HCT116 (cell line): ENCODE measurements around the gene DYNC1I1. TPM values are rescaled to one million over a fixed set of nuclear protein-coding genes. Genes with fewer than 3 reads are reported as not detected.

Experiments used
- ATAC-seq: fragments of 200-7000 bp; cut with Tn5 transposase; 2 replicates; pipeline ENCODE4 v1.9.1; 2020; ENCODE audit warnings: mild to moderate bottlenecking, moderate library complexity
- BruUV-seq: library from RNA; stranded (reverse); fragments of 400-500 nt; replicated peaks from 2 replicates; lab custom pipeline; 2021; lab: Mats Ljungman, UMichigan
- CTCF ChIA-PET: fragments of 300-600 bp; sonication (Branson Sonifier 250); formaldehyde crosslinking; loops from one replicate; lab custom pipeline; 2021; ENCODE audit warnings: antibody characterized with exemption; lab: Charles Lee
- POLR2A ChIA-PET: fragments of 300-600, 350-600 bp; sonication (Branson Sonifier 250); formaldehyde crosslinking; loops from one replicate; lab custom pipeline; 2021; ENCODE audit warnings: antibody characterized with exemption; lab: Charles Lee
- RAD21 ChIA-PET, 2 experiments: fragments of 300-600 bp; sonication (Branson Sonifier 250); formaldehyde crosslinking; loops; one replicate each; lab custom pipeline; 2023; ENCODE audit warnings: low total read pairs in 2 of 2; ENCODE audit not compliant: uncharacterized antibody in 2 of 2, unreplicated experiment in 2 of 2, low non-redundant PET in 1 of 2; lab: Charles Lee
- DNase-seq: peaks from one replicate; pipeline ENCODE4 v3.0.0-alpha.2; 2010; ENCODE audit warnings: low read depth, low spot score
- H2AFZ ChIP-seq: fragments of 200-600 bp; shearing (Covaris generic), sonication (generic); 2 replicates; pipeline ENCODE4 v1.6.1; 2017; ENCODE audit warnings: low read depth, mixed run types, mixed read lengths, antibody characterized with exemption, low read length; ENCODE audit not compliant: poor library complexity, severe bottlenecking
- H3K27ac ChIP-seq: 2 replicates; pipeline ENCODE4 v1.5.1; 2012; ENCODE audit warnings: low read depth, low read length
- H3K27me3 ChIP-seq: fragments of 200-600 bp; sonication (generic); 2 replicates; pipeline ENCODE4 v1.6.1; 2016; ENCODE audit warnings: mixed run types, low read length, mixed read lengths; ENCODE audit not compliant: insufficient read depth
- H3K36me3 ChIP-seq, 2 experiments: fragments of 200-500 bp in 1 of 2; fragments of 200-600 bp in 1 of 2; sonication (Bioruptor generic) in 1 of 2; sonication (generic) in 1 of 2; 2 replicates each; pipeline versions ENCODE4 v1.5.1 to v1.6.1; 2014 to 2016; ENCODE audit warnings: low read length in 2 of 2, inconsistent platforms in 1 of 2, mixed read lengths in 1 of 2, mixed run types in 1 of 2; ENCODE audit not compliant: insufficient read depth in 2 of 2, control insufficient read depth in 1 of 2
- H3K4me1 ChIP-seq, 2 experiments: fragments of 200-600 bp in 1 of 2; sonication (generic) in 1 of 2; 2 replicates each; pipeline versions ENCODE4 v1.5.1 to v1.6.1; 2012 to 2017; ENCODE audit warnings: low read length in 2 of 2, inconsistent platforms in 1 of 2, mild to moderate bottlenecking in 1 of 2, mixed read lengths in 1 of 2, mixed run types in 1 of 2, moderate library complexity in 1 of 2; ENCODE audit not compliant: insufficient read depth in 2 of 2, control insufficient read depth in 1 of 2
- H3K4me2 ChIP-seq: fragments of 200-600 bp; sonication (generic); 2 replicates; pipeline ENCODE4 v1.6.1; 2017; ENCODE audit warnings: mixed run types, low read length, mixed read lengths
- H3K4me3 ChIP-seq, 2 experiments: fragments of 200-600 bp in 1 of 2; sonication (generic) in 1 of 2; replicated peaks in 1 of 2; 2 replicates each; pipeline ENCODE4 v1.5.1; 2011 to 2016; ENCODE audit warnings: low read length in 2 of 2, control low read depth in 1 of 2, low read depth in 1 of 2, mild to moderate bottlenecking in 1 of 2, mixed read lengths in 1 of 2, mixed run types in 1 of 2
- H3K79me2 ChIP-seq: fragments of 200-600 bp; sonication (generic); 2 replicates; pipeline ENCODE4 v1.6.1; 2017; ENCODE audit warnings: mild to moderate bottlenecking, mixed run types, low read length, moderate library complexity, mixed read lengths; ENCODE audit not compliant: insufficient read depth
- H3K9ac ChIP-seq: fragments of 200-600 bp; sonication (generic); 2 replicates; pipeline ENCODE4 v1.6.1; 2016; ENCODE audit warnings: low read length, mixed read lengths
- H3K9me2 ChIP-seq: fragments of 200-600 bp; sonication (generic), shearing (Covaris generic); 2 replicates; pipeline ENCODE4 v1.6.1; 2017; ENCODE audit warnings: mixed run types, mild to moderate bottlenecking, moderate library complexity; ENCODE audit not compliant: insufficient read depth
- H3K9me3 ChIP-seq, 2 experiments: fragments of 200-500 bp in 1 of 2; fragments of 200-600 bp in 1 of 2; sonication (Bioruptor generic) in 1 of 2; sonication (generic) in 1 of 2; 2 replicates each; pipeline ENCODE4 v1.6.1; 2014 to 2017; ENCODE audit warnings: low read length in 2 of 2, mixed read lengths in 2 of 2, inconsistent platforms in 1 of 2, low read depth in 1 of 2, mild to moderate bottlenecking in 1 of 2, mixed run types in 1 of 2, moderate library complexity in 1 of 2; ENCODE audit not compliant: control insufficient read depth in 1 of 2, insufficient read depth in 1 of 2
- H4K20me1 ChIP-seq: fragments of 200-600 bp; sonication (generic), shearing (Covaris generic); 2 replicates; pipeline ENCODE4 v1.6.1; 2017; ENCODE audit warnings: mixed run types, mild to moderate bottlenecking, moderate library complexity; ENCODE audit not compliant: insufficient read depth
- CEBPB ChIP-seq: IDR thresholded peaks from 2 replicates; pipeline ENCODE4 v1.6.1; 2012; ENCODE audit warnings: low read depth
- EGR1 ChIP-seq: IDR thresholded peaks from 2 replicates; pipeline ENCODE4 v1.6.1; 2012; ENCODE audit warnings: low read depth
- ELF1 ChIP-seq: IDR thresholded peaks from 2 replicates; pipeline ENCODE4 v1.6.1; 2012; ENCODE audit warnings: low read depth, borderline replicate concordance
- EZH2 ChIP-seq: fragments of 200-600 bp; sonication (generic); IDR thresholded peaks from 2 replicates; pipeline ENCODE4 v1.6.1; 2017; ENCODE audit warnings: antibody characterized with exemption, mixed run types
- FOSL1 ChIP-seq: IDR thresholded peaks from 2 replicates; pipeline ENCODE4 v1.6.1; 2012; ENCODE audit warnings: low read depth
- JUND ChIP-seq: IDR thresholded peaks from 2 replicates; pipeline ENCODE4 v1.6.1; 2012
- POLR2A ChIP-seq: IDR thresholded peaks from 2 replicates; pipeline ENCODE4 v1.7.0; 2011; ENCODE audit warnings: borderline replicate concordance; ENCODE audit not compliant: insufficient read depth, insufficient read length; ENCODE audit errors: extremely low read depth
- POLR2AphosphoS5 ChIP-seq: IDR thresholded peaks from 2 replicates; pipeline ENCODE4 v1.6.1; 2011; ENCODE audit warnings: mild to moderate bottlenecking, low read depth, low read length, moderate library complexity
- RAD21 ChIP-seq: IDR thresholded peaks from 2 replicates; pipeline ENCODE4 v1.6.1; 2012; ENCODE audit warnings: low read depth, mild to moderate bottlenecking
- SIN3A ChIP-seq: IDR thresholded peaks from 2 replicates; pipeline ENCODE4 v1.6.1; 2012; ENCODE audit warnings: low read depth
- SP1 ChIP-seq: IDR thresholded peaks from 2 replicates; pipeline ENCODE4 v1.6.1; 2012; ENCODE audit warnings: low read depth
- SRF ChIP-seq: IDR thresholded peaks from 2 replicates; pipeline ENCODE4 v1.6.1; 2012; ENCODE audit warnings: low read depth
- YY1 ChIP-seq: IDR thresholded peaks from 2 replicates; pipeline ENCODE4 v1.6.1; 2011; ENCODE audit warnings: low read length, low read depth, moderate library complexity, mild to moderate bottlenecking; ENCODE audit not compliant: insufficient replicate concordance; ENCODE audit errors: extremely low read depth
- ZFX ChIP-seq: fragments of 450-650 bp; IDR thresholded peaks from 2 replicates; pipeline ENCODE4 v1.6.1; 2017
- ZNF274 ChIP-seq: fragments of 200-500 bp; sonication (Bioruptor generic); IDR thresholded peaks from 2 replicates; pipeline ENCODE4 v1.6.1; 2014; ENCODE audit warnings: mild to moderate bottlenecking, low read depth, low read length, inconsistent platforms
- intact Hi-C: fragments of 100-400 bp; cut with micrococcal nuclease; formaldehyde crosslinking; loops from 2 replicates; pipeline ENCODE4 v1.10.0; 2022
- total RNA-seq: library from RNA; stranded (reverse); gene quantifications from one replicate; pipeline ENCODE4 v1.2.1, GENCODE V29; 2021; ENCODE audit not compliant: unreplicated experiment
- TF ChIP-seq, protein P1 (sequence below): IDR thresholded peaks from 2 replicates; pipeline ENCODE4 v1.6.1; 2011; ENCODE audit warnings: mild to moderate bottlenecking, low read length, moderate library complexity; ENCODE audit not compliant: insufficient replicate concordance; ENCODE audit errors: extremely low read depth
- TF ChIP-seq, protein P2 (sequence below): IDR thresholded peaks from 2 replicates; pipeline ENCODE4 v1.6.1; 2012; ENCODE audit warnings: low read depth
- TF ChIP-seq, protein P3 (sequence below), 3 experiments: fragments of 200-600 bp in 1 of 3; sonication (generic) in 1 of 3; IDR thresholded peaks in 2 of 3; conservative IDR thresholded peaks in 1 of 3; 2 replicates each; pipeline ENCODE4 v1.5.1; 2012 to 2017; ENCODE audit warnings: low read depth in 2 of 3, low read length in 2 of 3, antibody characterized with exemption in 1 of 3, borderline replicate concordance in 1 of 3, control low read depth in 1 of 3, mild to moderate bottlenecking in 1 of 3, mixed read lengths in 1 of 3, mixed run types in 1 of 3, moderate library complexity in 1 of 3; ENCODE audit not compliant: insufficient read depth in 1 of 3
- TF ChIP-seq, protein P4 (sequence below): IDR thresholded peaks from 2 replicates; pipeline ENCODE4 v1.6.1; 2012
- TF ChIP-seq, protein P5 (sequence below): IDR thresholded peaks from 2 replicates; pipeline ENCODE4 v1.6.1; 2012

Gene DYNC1I1
- total RNA-seq, 1 experiment from 2014 or later: not detected

DNA sequence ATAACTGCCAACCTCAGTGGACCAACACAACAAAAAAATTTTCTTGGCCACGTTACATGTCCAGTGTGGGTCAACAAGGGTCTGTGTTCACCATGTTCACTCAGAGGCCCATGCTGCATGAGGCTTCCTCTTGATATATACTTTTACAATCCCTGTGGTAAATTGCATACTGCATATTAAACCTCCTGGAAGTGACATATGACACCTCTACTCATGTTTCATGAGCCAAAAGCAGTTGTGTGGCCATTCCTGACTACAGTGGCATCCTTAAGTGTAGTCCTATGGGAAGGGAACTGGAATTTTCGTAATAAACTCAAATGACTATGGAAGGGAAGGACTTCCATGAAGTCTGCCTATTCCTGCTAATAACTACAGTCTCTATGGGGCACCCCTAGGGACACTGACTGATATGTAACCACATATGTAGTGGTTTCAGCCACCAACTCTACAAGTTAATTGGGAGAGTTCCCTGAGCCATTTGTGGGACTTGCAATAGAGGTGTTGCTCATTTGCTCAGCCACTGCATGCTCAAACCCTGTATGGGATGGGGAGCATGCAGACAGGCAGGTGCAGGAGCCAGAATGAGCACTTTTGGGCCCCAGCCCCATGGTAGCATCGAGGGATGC, 9.7 kb downstream of the DYNC1I1 start:
- H3K9ac ChIP-seq: no peak overlapping the region
- RAD21 ChIA-PET: no interaction called here
- H3K9me2 ChIP-seq: no peaks in the 10 kb centered on the region
- H4K20me1 ChIP-seq: no peaks in the 10 kb centered on the region
- H3K9me3 ChIP-seq: no peaks in the 10 kb centered on the region
- no peak for DNase-seq
- H3K27me3 ChIP-seq: peaks cover 41% of the 10 kb centered on the region
- intact Hi-C loops: no loop called here
- no peak overlapping the region for H3K4me2 ChIP-seq
- ATAC-seq: no peak
- TF ChIP-seq JUND: no peak
- no peak for TF ChIP-seq ZFX
- TF ChIP-seq, protein P1, sequence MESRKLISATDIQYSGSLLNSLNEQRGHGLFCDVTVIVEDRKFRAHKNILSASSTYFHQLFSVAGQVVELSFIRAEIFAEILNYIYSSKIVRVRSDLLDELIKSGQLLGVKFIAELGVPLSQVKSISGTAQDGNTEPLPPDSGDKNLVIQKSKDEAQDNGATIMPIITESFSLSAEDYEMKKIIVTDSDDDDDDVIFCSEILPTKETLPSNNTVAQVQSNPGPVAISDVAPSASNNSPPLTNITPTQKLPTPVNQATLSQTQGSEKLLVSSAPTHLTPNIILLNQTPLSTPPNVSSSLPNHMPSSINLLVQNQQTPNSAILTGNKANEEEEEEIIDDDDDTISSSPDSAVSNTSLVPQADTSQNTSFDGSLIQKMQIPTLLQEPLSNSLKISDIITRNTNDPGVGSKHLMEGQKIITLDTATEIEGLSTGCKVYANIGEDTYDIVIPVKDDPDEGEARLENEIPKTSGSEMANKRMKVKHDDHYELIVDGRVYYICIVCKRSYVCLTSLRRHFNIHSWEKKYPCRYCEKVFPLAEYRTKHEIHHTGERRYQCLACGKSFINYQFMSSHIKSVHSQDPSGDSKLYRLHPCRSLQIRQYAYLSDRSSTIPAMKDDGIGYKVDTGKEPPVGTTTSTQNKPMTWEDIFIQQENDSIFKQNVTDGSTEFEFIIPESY: no peak
- TF ChIP-seq ZNF274: no peak
- TF ChIP-seq, protein P2, sequence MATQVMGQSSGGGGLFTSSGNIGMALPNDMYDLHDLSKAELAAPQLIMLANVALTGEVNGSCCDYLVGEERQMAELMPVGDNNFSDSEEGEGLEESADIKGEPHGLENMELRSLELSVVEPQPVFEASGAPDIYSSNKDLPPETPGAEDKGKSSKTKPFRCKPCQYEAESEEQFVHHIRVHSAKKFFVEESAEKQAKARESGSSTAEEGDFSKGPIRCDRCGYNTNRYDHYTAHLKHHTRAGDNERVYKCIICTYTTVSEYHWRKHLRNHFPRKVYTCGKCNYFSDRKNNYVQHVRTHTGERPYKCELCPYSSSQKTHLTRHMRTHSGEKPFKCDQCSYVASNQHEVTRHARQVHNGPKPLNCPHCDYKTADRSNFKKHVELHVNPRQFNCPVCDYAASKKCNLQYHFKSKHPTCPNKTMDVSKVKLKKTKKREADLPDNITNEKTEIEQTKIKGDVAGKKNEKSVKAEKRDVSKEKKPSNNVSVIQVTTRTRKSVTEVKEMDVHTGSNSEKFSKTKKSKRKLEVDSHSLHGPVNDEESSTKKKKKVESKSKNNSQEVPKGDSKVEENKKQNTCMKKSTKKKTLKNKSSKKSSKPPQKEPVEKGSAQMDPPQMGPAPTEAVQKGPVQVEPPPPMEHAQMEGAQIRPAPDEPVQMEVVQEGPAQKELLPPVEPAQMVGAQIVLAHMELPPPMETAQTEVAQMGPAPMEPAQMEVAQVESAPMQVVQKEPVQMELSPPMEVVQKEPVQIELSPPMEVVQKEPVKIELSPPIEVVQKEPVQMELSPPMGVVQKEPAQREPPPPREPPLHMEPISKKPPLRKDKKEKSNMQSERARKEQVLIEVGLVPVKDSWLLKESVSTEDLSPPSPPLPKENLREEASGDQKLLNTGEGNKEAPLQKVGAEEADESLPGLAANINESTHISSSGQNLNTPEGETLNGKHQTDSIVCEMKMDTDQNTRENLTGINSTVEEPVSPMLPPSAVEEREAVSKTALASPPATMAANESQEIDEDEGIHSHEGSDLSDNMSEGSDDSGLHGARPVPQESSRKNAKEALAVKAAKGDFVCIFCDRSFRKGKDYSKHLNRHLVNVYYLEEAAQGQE: no peak
- TF ChIP-seq POLR2A: no peak
- TF ChIP-seq, protein P3, sequence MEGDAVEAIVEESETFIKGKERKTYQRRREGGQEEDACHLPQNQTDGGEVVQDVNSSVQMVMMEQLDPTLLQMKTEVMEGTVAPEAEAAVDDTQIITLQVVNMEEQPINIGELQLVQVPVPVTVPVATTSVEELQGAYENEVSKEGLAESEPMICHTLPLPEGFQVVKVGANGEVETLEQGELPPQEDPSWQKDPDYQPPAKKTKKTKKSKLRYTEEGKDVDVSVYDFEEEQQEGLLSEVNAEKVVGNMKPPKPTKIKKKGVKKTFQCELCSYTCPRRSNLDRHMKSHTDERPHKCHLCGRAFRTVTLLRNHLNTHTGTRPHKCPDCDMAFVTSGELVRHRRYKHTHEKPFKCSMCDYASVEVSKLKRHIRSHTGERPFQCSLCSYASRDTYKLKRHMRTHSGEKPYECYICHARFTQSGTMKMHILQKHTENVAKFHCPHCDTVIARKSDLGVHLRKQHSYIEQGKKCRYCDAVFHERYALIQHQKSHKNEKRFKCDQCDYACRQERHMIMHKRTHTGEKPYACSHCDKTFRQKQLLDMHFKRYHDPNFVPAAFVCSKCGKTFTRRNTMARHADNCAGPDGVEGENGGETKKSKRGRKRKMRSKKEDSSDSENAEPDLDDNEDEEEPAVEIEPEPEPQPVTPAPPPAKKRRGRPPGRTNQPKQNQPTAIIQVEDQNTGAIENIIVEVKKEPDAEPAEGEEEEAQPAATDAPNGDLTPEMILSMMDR (IDR thresholded peaks at IDR 0.05 in 2 of 3, conservative IDR thresholded peaks at IDR 0.05 in 1 of 3; ENCODE audit: borderline replicate concordance in 1 of 3, insufficient read depth in 1 of 3, low read depth in 2 of 3, low read length in 2 of 3): no peak
- TF ChIP-seq EZH2: no peak
- no peak for TF ChIP-seq YY1
- no peak for TF ChIP-seq EGR1
- TF ChIP-seq, protein P4, sequence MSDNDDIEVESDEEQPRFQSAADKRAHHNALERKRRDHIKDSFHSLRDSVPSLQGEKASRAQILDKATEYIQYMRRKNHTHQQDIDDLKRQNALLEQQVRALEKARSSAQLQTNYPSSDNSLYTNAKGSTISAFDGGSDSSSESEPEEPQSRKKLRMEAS: no peak
- TF ChIP-seq FOSL1: no peak
- TF ChIP-seq RAD21: no peak
- TF ChIP-seq SRF: no peak
- no peak for TF ChIP-seq SIN3A
- TF ChIP-seq ELF1: no peak
- TF ChIP-seq SP1: no peak
- TF ChIP-seq POLR2AphosphoS5: no peak
- TF ChIP-seq CEBPB: no peak
- TF ChIP-seq, protein P5, sequence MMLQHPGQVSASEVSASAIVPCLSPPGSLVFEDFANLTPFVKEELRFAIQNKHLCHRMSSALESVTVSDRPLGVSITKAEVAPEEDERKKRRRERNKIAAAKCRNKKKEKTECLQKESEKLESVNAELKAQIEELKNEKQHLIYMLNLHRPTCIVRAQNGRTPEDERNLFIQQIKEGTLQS: no peak
- no peak overlapping the region for H3K4me3 ChIP-seq
- no peaks in the 10 kb centered on the region for H3K36me3 ChIP-seq
- CTCF ChIA-PET: no interaction called here
- H3K4me1 ChIP-seq: no peaks in the 10 kb centered on the region
- H3K79me2 ChIP-seq: no peaks in the 10 kb centered on the region
- BruUV-seq: no TSS peak
- H3K27ac ChIP-seq: no peak overlapping the region
- POLR2A ChIA-PET: no interaction called here
- no peak overlapping the region for H2AFZ ChIP-seq
